Neural cell (in vitro differentiated cells): ENCODE results near the gene BRIP1. TPM values are rescaled to one million over a fixed set of nuclear protein-coding genes. Genes with fewer than 3 reads are reported as not detected.

ENCODE experiments used
- H2AFZ ChIP-seq: fragments of 200-600, 300-800 bp; sonication (generic), shearing (Covaris generic); 2 replicates; pipeline ENCODE4 v1.6.0; 2014; ENCODE audit warnings: low read depth, mild to moderate bottlenecking, antibody characterized with exemption, low read length, moderate library complexity
- H3F3A ChIP-seq: fragments of 200-600 bp; shearing (Covaris generic); 2 replicates; pipeline ENCODE4 v1.6.1; 2016; ENCODE audit warnings: mild to moderate bottlenecking, moderate library complexity, mixed read lengths, antibody characterized with exemption, low read length; ENCODE audit not compliant: insufficient read depth, poor library complexity, severe bottlenecking
- H3K27ac ChIP-seq: fragments of 200-600, 300-800 bp; sonication (generic), shearing (Covaris generic); 2 replicates; pipeline ENCODE4 v1.5.1; 2014; ENCODE audit warnings: mild to moderate bottlenecking, low read length, moderate library complexity
- H3K27me3 ChIP-seq: fragments of 300-800, 200-600 bp; sonication (generic), shearing (Covaris generic); 2 replicates; pipeline ENCODE4 v1.6.0; 2014; ENCODE audit warnings: mild to moderate bottlenecking, low read depth, low read length, moderate library complexity; ENCODE audit not compliant: insufficient read depth
- H3K36me3 ChIP-seq: fragments of 300-800, 200-600 bp; sonication (generic), shearing (Covaris generic); 2 replicates; pipeline ENCODE4 v1.5.1; 2014; ENCODE audit warnings: mild to moderate bottlenecking, antibody characterized with exemption, low read length, moderate library complexity; ENCODE audit not compliant: insufficient read depth
- H3K4me2 ChIP-seq: fragments of 300-800, 200-600 bp; sonication (generic), shearing (Covaris generic); 2 replicates; pipeline ENCODE4 v1.6.0; 2014; ENCODE audit warnings: mild to moderate bottlenecking, low read length
- H3K4me3 ChIP-seq: fragments of 300-800, 200-600 bp; sonication (generic), shearing (Covaris generic); 2 replicates; pipeline ENCODE4 v1.5.1; 2014; ENCODE audit warnings: mild to moderate bottlenecking, low read length, moderate library complexity
- H3K79me2 ChIP-seq: fragments of 200-600 bp; shearing (Covaris generic); replicated peaks from 2 replicates; pipeline ENCODE4 v1.6.0; 2014; ENCODE audit warnings: mild to moderate bottlenecking, low read length, moderate library complexity; ENCODE audit not compliant: insufficient read depth
- H3K9ac ChIP-seq: fragments of 300-800, 200-600 bp; sonication (generic), shearing (Covaris generic); 2 replicates; pipeline ENCODE4 v1.6.1; 2016; ENCODE audit warnings: mild to moderate bottlenecking, low read length, mixed read lengths
- H3K9me2 ChIP-seq: fragments of 200-600 bp; shearing (Covaris generic); 2 replicates; pipeline ENCODE4 v1.6.1; 2016; ENCODE audit warnings: mild to moderate bottlenecking, low read length, mixed read lengths; ENCODE audit not compliant: insufficient read depth
- H3K9me3 ChIP-seq: fragments of 200-600, 300-800 bp; sonication (generic), shearing (Covaris generic); 2 replicates; pipeline ENCODE4 v1.6.1; 2016; ENCODE audit warnings: mild to moderate bottlenecking, mixed run types, low read length, moderate library complexity, mixed read lengths
- H4K20me1 ChIP-seq: fragments of 200-600 bp; shearing (Covaris generic); 2 replicates; pipeline ENCODE4 v1.6.1; 2016; ENCODE audit warnings: mild to moderate bottlenecking, mixed run types; ENCODE audit not compliant: insufficient read depth
- EP300 ChIP-seq: fragments of 450-650 bp; conservative IDR thresholded peaks from 2 replicates; pipeline ENCODE4 v1.6.1; 2014; ENCODE audit warnings: antibody characterized with exemption, mild to moderate bottlenecking, moderate library complexity; ENCODE audit not compliant: poor library complexity, severe bottlenecking
- EZH2 ChIP-seq: fragments of 200-600, 300-800 bp; shearing (Covaris generic), sonication (generic); IDR thresholded peaks from 2 replicates; pipeline ENCODE4 v1.6.1; 2014; ENCODE audit warnings: antibody characterized with exemption, low read length, borderline replicate concordance, mild to moderate bottlenecking; ENCODE audit not compliant: insufficient read depth, poor library complexity, severe bottlenecking
- MXI1 ChIP-seq: fragments of 450-650 bp; conservative IDR thresholded peaks from 2 replicates; pipeline ENCODE4 v1.6.1; 2014; ENCODE audit warnings: antibody characterized with exemption, mild to moderate bottlenecking; ENCODE audit not compliant: poor library complexity, severe bottlenecking
- POLR2AphosphoS5 ChIP-seq: IDR thresholded peaks from 2 replicates; pipeline ENCODE4 v1.6.1; 2012
- RAD21 ChIP-seq: fragments of 450-650 bp; conservative IDR thresholded peaks from 2 replicates; pipeline ENCODE4 v1.6.1; 2014; ENCODE audit warnings: antibody characterized with exemption, mild to moderate bottlenecking, moderate library complexity
- SMC3 ChIP-seq: fragments of 450-650 bp; conservative IDR thresholded peaks from 2 replicates; pipeline ENCODE4 v1.6.1; 2014; ENCODE audit warnings: antibody characterized with exemption, mild to moderate bottlenecking, moderate library complexity; ENCODE audit not compliant: poor library complexity
- TAF1 ChIP-seq: IDR thresholded peaks from 2 replicates; pipeline ENCODE4 v1.6.1; 2012; ENCODE audit warnings: low read depth
- polyA plus RNA-seq: library from polyadenylated mRNA; depleted of rRNA; stranded (reverse); fragments of >200 nt; gene quantifications from 2 replicates; pipeline ENCODE4 v1.2.3, GENCODE V29; 2014
- TF ChIP-seq, protein P1 (sequence below): IDR thresholded peaks from 2 replicates; pipeline ENCODE4 v1.6.1; 2012; ENCODE audit warnings: borderline replicate concordance
- TF ChIP-seq, protein P2 (sequence below): fragments of 450-650 bp; IDR thresholded peaks from 2 replicates; pipeline ENCODE4 v1.5.1; 2014; ENCODE audit warnings: antibody characterized with exemption, mild to moderate bottlenecking, moderate library complexity; ENCODE audit not compliant: poor library complexity, severe bottlenecking

The BRIP1 gene
- polyA plus RNA-seq, 1 donor from 2014 or later, result 0.47 TPM

DNA sequence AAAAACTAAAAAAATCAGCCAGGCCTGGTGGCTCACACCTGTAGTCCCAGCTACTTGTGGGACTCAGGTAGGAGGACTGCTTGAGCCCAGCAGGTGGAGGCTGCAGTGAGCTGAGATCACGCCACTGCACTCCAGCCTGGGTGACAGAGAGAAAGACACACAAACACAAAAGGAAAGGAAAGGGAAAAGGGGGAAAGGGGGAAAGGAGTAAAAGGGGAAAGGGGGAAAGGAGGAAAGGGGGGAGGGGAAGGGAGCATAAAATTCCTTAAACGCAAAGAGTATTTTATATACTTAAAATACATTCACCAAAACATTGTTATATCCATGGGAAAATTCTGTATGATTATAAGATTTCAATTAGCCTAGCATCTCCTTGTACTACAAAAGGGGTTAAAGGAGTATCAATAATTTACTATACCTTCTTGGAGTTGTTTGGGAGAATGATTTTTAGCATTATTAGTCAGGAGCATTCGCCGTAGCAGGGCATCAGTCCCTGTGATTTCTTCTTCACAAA, 17.3 kb upstream of the BRIP1 start:
- Histone ChIP-seq H3K9ac (no peak overlapping the region), H3K9me3 (no peaks in the 10 kb centered on the region), H3K9me2 (no peaks in the 10 kb centered on the region), H3K4me2 (no peak overlapping the region), H3K79me2 (no peaks in the 10 kb centered on the region), H3K27ac (no peak overlapping the region), H3K36me3 (no peaks in the 10 kb centered on the region), H4K20me1 (no peaks in the 10 kb centered on the region), H3F3A (no peaks in the 10 kb centered on the region), H3K4me3 (no peak overlapping the region), H2AFZ (no peak overlapping the region), H3K27me3 (no peaks in the 10 kb centered on the region)
- TF ChIP-seq, protein P1, sequence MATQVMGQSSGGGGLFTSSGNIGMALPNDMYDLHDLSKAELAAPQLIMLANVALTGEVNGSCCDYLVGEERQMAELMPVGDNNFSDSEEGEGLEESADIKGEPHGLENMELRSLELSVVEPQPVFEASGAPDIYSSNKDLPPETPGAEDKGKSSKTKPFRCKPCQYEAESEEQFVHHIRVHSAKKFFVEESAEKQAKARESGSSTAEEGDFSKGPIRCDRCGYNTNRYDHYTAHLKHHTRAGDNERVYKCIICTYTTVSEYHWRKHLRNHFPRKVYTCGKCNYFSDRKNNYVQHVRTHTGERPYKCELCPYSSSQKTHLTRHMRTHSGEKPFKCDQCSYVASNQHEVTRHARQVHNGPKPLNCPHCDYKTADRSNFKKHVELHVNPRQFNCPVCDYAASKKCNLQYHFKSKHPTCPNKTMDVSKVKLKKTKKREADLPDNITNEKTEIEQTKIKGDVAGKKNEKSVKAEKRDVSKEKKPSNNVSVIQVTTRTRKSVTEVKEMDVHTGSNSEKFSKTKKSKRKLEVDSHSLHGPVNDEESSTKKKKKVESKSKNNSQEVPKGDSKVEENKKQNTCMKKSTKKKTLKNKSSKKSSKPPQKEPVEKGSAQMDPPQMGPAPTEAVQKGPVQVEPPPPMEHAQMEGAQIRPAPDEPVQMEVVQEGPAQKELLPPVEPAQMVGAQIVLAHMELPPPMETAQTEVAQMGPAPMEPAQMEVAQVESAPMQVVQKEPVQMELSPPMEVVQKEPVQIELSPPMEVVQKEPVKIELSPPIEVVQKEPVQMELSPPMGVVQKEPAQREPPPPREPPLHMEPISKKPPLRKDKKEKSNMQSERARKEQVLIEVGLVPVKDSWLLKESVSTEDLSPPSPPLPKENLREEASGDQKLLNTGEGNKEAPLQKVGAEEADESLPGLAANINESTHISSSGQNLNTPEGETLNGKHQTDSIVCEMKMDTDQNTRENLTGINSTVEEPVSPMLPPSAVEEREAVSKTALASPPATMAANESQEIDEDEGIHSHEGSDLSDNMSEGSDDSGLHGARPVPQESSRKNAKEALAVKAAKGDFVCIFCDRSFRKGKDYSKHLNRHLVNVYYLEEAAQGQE, result no peak
- no peak for TF ChIP-seq TAF1
- no peak for TF ChIP-seq EP300
- TF ChIP-seq SMC3, result no peak
- no peak for TF ChIP-seq POLR2AphosphoS5
- no peak for TF ChIP-seq EZH2
- TF ChIP-seq RAD21, result no peak
- TF ChIP-seq MXI1, result no peak
- TF ChIP-seq, protein P2, sequence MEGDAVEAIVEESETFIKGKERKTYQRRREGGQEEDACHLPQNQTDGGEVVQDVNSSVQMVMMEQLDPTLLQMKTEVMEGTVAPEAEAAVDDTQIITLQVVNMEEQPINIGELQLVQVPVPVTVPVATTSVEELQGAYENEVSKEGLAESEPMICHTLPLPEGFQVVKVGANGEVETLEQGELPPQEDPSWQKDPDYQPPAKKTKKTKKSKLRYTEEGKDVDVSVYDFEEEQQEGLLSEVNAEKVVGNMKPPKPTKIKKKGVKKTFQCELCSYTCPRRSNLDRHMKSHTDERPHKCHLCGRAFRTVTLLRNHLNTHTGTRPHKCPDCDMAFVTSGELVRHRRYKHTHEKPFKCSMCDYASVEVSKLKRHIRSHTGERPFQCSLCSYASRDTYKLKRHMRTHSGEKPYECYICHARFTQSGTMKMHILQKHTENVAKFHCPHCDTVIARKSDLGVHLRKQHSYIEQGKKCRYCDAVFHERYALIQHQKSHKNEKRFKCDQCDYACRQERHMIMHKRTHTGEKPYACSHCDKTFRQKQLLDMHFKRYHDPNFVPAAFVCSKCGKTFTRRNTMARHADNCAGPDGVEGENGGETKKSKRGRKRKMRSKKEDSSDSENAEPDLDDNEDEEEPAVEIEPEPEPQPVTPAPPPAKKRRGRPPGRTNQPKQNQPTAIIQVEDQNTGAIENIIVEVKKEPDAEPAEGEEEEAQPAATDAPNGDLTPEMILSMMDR, result no peak

DNA sequence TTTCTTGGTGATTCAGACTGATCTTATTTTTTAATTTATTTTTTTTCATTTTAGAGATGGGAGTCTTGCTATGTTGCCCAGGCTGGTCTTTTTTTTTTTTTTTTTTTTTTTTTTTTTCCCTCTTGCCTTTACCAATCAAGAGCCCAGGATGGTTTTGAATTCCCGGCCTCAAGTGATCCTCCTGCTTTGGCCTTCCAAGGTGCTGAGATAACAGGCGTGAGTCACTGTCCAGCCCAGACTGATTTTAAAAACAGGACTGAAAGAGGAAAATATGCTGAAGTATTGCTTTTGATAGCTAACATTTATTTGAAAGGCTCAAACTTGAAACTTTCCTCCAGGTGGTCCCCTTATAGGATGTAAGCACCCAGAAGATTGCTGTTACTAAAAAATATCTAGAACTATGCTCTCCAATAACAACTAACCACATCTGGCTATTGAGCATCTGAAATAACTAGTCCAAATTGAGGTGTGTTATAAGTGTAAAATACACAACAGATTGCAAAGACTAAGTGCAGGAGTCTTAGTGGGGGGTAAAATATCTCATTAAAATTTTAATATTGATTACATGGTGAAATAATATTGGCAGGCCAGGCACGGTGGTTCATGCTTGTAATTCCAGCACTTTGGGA, 15.8 kb upstream of the BRIP1 start:
- Histone ChIP-seq H3K27ac (no peak overlapping the region), H3K4me3 (no peak overlapping the region), H3K79me2 (no peaks in the 10 kb centered on the region), H3K27me3 (no peaks in the 10 kb centered on the region), H3F3A (no peaks in the 10 kb centered on the region), H3K9me3 (no peaks in the 10 kb centered on the region), H3K36me3 (no peaks in the 10 kb centered on the region), H3K9ac (no peak overlapping the region), H2AFZ (no peak overlapping the region), H3K9me2 (no peaks in the 10 kb centered on the region), H4K20me1 (no peaks in the 10 kb centered on the region), H3K4me2 (no peak overlapping the region)
- no peak for TF ChIP-seq RAD21
- no peak for TF ChIP-seq EZH2
- TF ChIP-seq TAF1, result no peak
- TF ChIP-seq, protein P1, result no peak
- TF ChIP-seq, protein P2, result no peak
- no peak for TF ChIP-seq POLR2AphosphoS5
- TF ChIP-seq MXI1, result no peak
- no peak for TF ChIP-seq SMC3
- TF ChIP-seq EP300, result no peak
